K562 (cell line): ENCODE results near the gene RAB5A. TPM values are rescaled to one million over a fixed set of nuclear protein-coding genes. Genes with fewer than 3 reads are reported as not detected.
A peak's percentile ranks its signal among the peaks of the same experiment; 100 is the strongest.

Source experiments
- ARID1B ChIP-seq: fragments of 450-650 bp; IDR thresholded peaks from 2 replicates; pipeline ENCODE4 v1.6.1; 2016; ENCODE audit warnings: antibody characterized with exemption, mild to moderate bottlenecking, inconsistent platforms
- ELF4 ChIP-seq: fragments of 450-650 bp; formaldehyde crosslinking; IDR thresholded peaks from 2 replicates; pipeline ENCODE4 v1.4.0; 2022; ENCODE audit warnings: missing genetic modification characterization
- HNRNPL ChIP-seq: fragments of 200-400 bp; formaldehyde crosslinking; IDR thresholded peaks from 2 replicates; pipeline ENCODE4 v1.6.1; 2017; ENCODE audit warnings: low read depth, mild to moderate bottlenecking, low read length
- KAT8 ChIP-seq: fragments of 450-650 bp; IDR thresholded peaks from 2 replicates; pipeline ENCODE4 v1.6.1; 2016; ENCODE audit warnings: low read depth, mild to moderate bottlenecking
- MEIS2 ChIP-seq: fragments of 450-650 bp; IDR thresholded peaks from 2 replicates; pipeline ENCODE4 v1.6.1; 2014; ENCODE audit warnings: mild to moderate bottlenecking; ENCODE audit not compliant: partially characterized antibody
- MTA2 ChIP-seq: fragments of 450-650 bp; IDR thresholded peaks from 2 replicates; pipeline ENCODE4 v1.6.1; 2016; ENCODE audit warnings: low read depth
- NR4A1 ChIP-seq, 2 experiments: fragments of 250-450 bp in 1 of 2; fragments of 450-650 bp in 1 of 2; sonication (Bioruptor Pico) in 1 of 2; IDR thresholded peaks; 2 replicates each; pipeline versions ENCODE4 v1.4.0 to v1.6.1; 2016 to 2020; ENCODE audit warnings: mild to moderate bottlenecking in 2 of 2, missing compliant biosample characterization in 1 of 2, missing genetic modification characterization in 1 of 2, moderate library complexity in 1 of 2
- OTX1 ChIP-seq: fragments of 450-650 bp; formaldehyde crosslinking; IDR thresholded peaks from 2 replicates; pipeline ENCODE4 v1.4.0; 2022; ENCODE audit warnings: mild to moderate bottlenecking
- RCOR1 ChIP-seq, 2 experiments: IDR thresholded peaks; 2 replicates each; pipeline ENCODE4 v1.6.1; 2012; ENCODE audit warnings: low read depth in 2 of 2, low read length in 2 of 2, borderline replicate concordance in 1 of 2, improper control_type of control experiment in 1 of 2
- SAP30 ChIP-seq: fragments of 200-600 bp; sonication (generic); IDR thresholded peaks from 2 replicates; pipeline ENCODE4 v1.6.1; 2012; ENCODE audit warnings: borderline replicate concordance, low read depth, mild to moderate bottlenecking, moderate library complexity, low read length, control low read depth, inconsistent platforms; ENCODE audit not compliant: insufficient read depth, poor library complexity, severe bottlenecking
- SIRT6 ChIP-seq: IDR thresholded peaks from one replicate; pipeline ENCODE4 v1.6.1; 2012; ENCODE audit warnings: low read depth, mild to moderate bottlenecking, control low read depth, inconsistent platforms, low read length, moderate library complexity
- SMARCA4 ChIP-seq: fragments of 450-650 bp; IDR thresholded peaks from 2 replicates; pipeline ENCODE4 v1.6.1; 2016
- SMARCE1 ChIP-seq: fragments of 450-650 bp; IDR thresholded peaks from 2 replicates; pipeline ENCODE4 v1.7.1; 2016; ENCODE audit warnings: mild to moderate bottlenecking
- TSC22D4 ChIP-seq: fragments of 450-650 bp; IDR thresholded peaks from 2 replicates; pipeline ENCODE4 v1.6.1; 2016; ENCODE audit warnings: missing genetic modification characterization, missing biosample characterization, control low read depth
- U2AF1 ChIP-seq: fragments of 200-400 bp; formaldehyde crosslinking; optimal IDR thresholded peaks from 2 replicates; pipeline ENCODE3; 2017; ENCODE audit warnings: mild to moderate bottlenecking, low read depth, low read length, moderate library complexity
- YBX1 ChIP-seq: fragments of 450-650 bp; IDR thresholded peaks from 2 replicates; pipeline ENCODE4 v1.7.1; 2016; ENCODE audit warnings: mild to moderate bottlenecking
- ZFP1 ChIP-seq: fragments of 450-650 bp; formaldehyde crosslinking; IDR thresholded peaks from 2 replicates; pipeline ENCODE4 v1.4.0; 2020; ENCODE audit warnings: mild to moderate bottlenecking, mixed read lengths
- ZNF174 ChIP-seq: fragments of 250-450 bp; sonication (Bioruptor Pico); IDR thresholded peaks from 2 replicates; pipeline ENCODE4 v1.4.0; 2020; ENCODE audit warnings: mild to moderate bottlenecking
- ZNF239 ChIP-seq: fragments of 250-450 bp; sonication (Bioruptor Pico); IDR thresholded peaks from 2 replicates; pipeline ENCODE4 v1.4.0; 2020; ENCODE audit warnings: mild to moderate bottlenecking
- ZNF57 ChIP-seq: fragments of 450-650 bp; formaldehyde crosslinking; IDR thresholded peaks from 2 replicates; pipeline ENCODE4 v1.4.0; 2020; ENCODE audit warnings: mild to moderate bottlenecking, moderate library complexity
- ZNF699 ChIP-seq: fragments of 250-450 bp; sonication (Bioruptor Pico); IDR thresholded peaks from 2 replicates; pipeline ENCODE4 v1.8.0; 2021; ENCODE audit warnings: mild to moderate bottlenecking, moderate library complexity; ENCODE audit not compliant: insufficient replicate concordance
- polyA plus RNA-seq, 8 experiments: library from polyadenylated mRNA; depleted of rRNA in 4 of 8; stranded (reverse) in 5 of 8; unstranded in 3 of 8; fragments of >200 nt; fragmentation: Nextera tagmentation in 2 of 8; fragmentation: Illumina TruSeq in 1 of 8; extraction: Ambion mirVana in 2 of 8; extraction: Trizol in 1 of 8; gene quantifications; 2 replicates each; pipeline versions ENCODE4 v1.2.1 to v1.2.3, GENCODE V29; 2011 to 2014; ENCODE audit warnings: inconsistent platforms in 1 of 8, missing spikeins in 1 of 8
- total RNA-seq, 7 experiments: library from RNA; depleted of rRNA in 6 of 7; stranded (reverse); fragments of >200 nt in 6 of 7; fragmentation: Illumina TruSeq in 2 of 7; extraction: Trizol in 2 of 7; gene quantifications; 2 replicates each; pipeline versions ENCODE4 v1.2.1 to v1.2.3, GENCODE V29; 2011 to 2021; ENCODE audit warnings: low replicate concordance in 1 of 7
- TF ChIP-seq, protein P1 (sequence below): sonication (generic); formaldehyde crosslinking; IDR thresholded peaks from 2 replicates; pipeline ENCODE4 v1.8.1; 2023; ENCODE audit warnings: mild to moderate bottlenecking, missing genetic modification reagents, moderate library complexity
- TF ChIP-seq, protein P2 (sequence below): fragments of 250-450 bp; sonication (Bioruptor Pico); IDR thresholded peaks from 2 replicates; pipeline ENCODE4 v1.4.0; 2020
- TF ChIP-seq, protein P3 (sequence below): IDR thresholded peaks from 2 replicates; pipeline ENCODE4 v1.6.1; 2011; ENCODE audit not compliant: insufficient read length; ENCODE audit errors: extremely low read depth
- TF ChIP-seq, protein P4 (sequence below), 2 experiments: fragments of 450-650 bp in 1 of 2; sonication (generic) in 1 of 2; formaldehyde crosslinking in 1 of 2; IDR thresholded peaks in 1 of 2; conservative IDR thresholded peaks in 1 of 2; 2 replicates each; pipeline versions ENCODE4 v1.6.1 to v1.8.1; 2016 to 2023; ENCODE audit warnings: mild to moderate bottlenecking in 2 of 2, moderate library complexity in 2 of 2, inconsistent platforms in 1 of 2, missing genetic modification reagents in 1 of 2

Gene RAB5A
- total and polyA plus RNA-seq, 9 of the 15 experiments (the other 6 are each of a cell fraction or from before 2014, with no cell fraction given) = 28.3 to 64.2 (median 49.0) TPM

DNA sequence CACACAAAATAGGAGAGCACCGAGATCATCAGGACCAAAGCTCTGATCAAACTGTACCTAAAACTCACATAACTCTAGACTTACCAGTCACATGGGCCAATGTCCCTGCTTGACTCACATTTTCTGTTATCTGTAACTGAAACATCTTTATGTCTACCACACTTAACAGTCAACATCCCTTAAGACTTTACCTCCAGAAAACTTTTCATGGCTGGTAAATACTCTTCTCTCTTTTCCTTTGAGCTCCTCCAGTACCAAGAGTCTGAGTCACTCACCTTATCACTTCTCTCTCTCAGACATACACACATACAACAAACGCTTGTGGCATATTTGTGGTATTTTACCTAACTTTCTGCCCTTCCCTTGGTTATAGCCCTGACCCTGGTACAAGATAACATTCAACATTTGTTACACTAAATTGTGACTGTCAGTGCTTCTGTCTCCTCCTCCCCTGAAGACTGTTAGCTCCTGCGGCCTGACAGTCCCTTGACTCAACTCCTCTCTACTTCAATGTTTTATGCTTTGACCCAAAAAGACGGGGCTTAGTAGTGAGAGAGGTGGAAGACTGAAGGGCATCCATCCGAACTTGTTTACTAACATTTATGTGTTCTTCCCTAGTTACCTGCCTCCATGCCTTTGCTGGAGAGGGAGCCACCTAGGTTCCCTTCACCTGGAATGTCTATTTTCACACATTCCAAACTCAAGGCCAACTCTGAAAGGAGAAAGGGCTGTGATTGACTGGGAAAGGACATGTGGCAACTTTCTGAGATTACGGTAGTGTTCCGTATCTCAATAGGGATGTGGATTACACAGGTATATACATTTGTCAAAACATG, 9.2 kb upstream of the RAB5A start (continued):
- TF ChIP-seq, protein P1, sequence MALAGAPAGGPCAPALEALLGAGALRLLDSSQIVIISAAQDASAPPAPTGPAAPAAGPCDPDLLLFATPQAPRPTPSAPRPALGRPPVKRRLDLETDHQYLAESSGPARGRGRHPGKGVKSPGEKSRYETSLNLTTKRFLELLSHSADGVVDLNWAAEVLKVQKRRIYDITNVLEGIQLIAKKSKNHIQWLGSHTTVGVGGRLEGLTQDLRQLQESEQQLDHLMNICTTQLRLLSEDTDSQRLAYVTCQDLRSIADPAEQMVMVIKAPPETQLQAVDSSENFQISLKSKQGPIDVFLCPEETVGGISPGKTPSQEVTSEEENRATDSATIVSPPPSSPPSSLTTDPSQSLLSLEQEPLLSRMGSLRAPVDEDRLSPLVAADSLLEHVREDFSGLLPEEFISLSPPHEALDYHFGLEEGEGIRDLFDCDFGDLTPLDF = no peak
- TF ChIP-seq SAP30 (no peak), OTX1 (CRISPR knock-in tag) (0 out of 2 replicates have a peak, but pooled peaks have one; percentile 22), ZFP1 (CRISPR knock-in tag) (no peak), KAT8 (no peak), SMARCE1 (peak; percentile 97), SMARCA4 (peak; percentile 95), U2AF1 (no peak), MEIS2 (peak; percentile 81), YBX1 (no peak), TSC22D4 (tag) (no peak), HNRNPL (no peak), ELF4 (peak; percentile 57; the same call in 1 of the 2 replicates), ZNF57 (CRISPR knock-in tag) (no peak), ZNF239 (CRISPR knock-in tag) (no peak), MTA2 (peak; percentile 52), NR4A1 (CRISPR knock-in tag; IDR thresholded peaks at IDR 0.05) (no peak), NR4A1 (tag; IDR thresholded peaks at IDR 0.05) (0 out of 2 replicates have a peak, but pooled peaks have one; percentile 38), RCOR1 (IDR thresholded peaks at IDR 0.05; ENCODE audit: borderline replicate concordance in 1 of 2, low read depth in 2 of 2, low read length in 2 of 2) (peak in 1 of 2 experiments; percentile 67; a peak in 2 of 4 replicates), ZNF174 (CRISPR knock-in tag) (no peak), SIRT6 (no peak), ZNF699 (no peak), ARID1B (peak; percentile 92)
- TF ChIP-seq, protein P2, sequence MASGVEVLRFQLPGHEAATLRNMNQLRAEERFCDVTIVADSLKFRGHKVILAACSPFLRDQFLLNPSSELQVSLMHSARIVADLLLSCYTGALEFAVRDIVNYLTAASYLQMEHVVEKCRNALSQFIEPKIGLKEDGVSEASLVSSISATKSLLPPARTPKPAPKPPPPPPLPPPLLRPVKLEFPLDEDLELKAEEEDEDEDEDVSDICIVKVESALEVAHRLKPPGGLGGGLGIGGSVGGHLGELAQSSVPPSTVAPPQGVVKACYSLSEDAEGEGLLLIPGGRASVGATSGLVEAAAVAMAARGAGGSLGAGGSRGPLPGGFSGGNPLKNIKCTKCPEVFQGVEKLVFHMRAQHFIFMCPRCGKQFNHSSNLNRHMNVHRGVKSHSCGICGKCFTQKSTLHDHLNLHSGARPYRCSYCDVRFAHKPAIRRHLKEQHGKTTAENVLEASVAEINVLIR (CRISPR knock-in tag) = no peak
- TF ChIP-seq, protein P3, sequence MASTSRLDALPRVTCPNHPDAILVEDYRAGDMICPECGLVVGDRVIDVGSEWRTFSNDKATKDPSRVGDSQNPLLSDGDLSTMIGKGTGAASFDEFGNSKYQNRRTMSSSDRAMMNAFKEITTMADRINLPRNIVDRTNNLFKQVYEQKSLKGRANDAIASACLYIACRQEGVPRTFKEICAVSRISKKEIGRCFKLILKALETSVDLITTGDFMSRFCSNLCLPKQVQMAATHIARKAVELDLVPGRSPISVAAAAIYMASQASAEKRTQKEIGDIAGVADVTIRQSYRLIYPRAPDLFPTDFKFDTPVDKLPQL = no peak
- TF ChIP-seq, protein P4, sequence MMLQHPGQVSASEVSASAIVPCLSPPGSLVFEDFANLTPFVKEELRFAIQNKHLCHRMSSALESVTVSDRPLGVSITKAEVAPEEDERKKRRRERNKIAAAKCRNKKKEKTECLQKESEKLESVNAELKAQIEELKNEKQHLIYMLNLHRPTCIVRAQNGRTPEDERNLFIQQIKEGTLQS (IDR thresholded peaks at IDR 0.05) = peak; percentile 81
- TF ChIP-seq, protein P4 (CRISPR knock-in tag; conservative IDR thresholded peaks at IDR 0.05) = no peak
